GM12878 (cell line): ENCODE data around the gene ST8SIA1. TPM values are rescaled to one million over a fixed set of nuclear protein-coding genes. Genes with fewer than 3 reads are reported as not detected.

Experiments
- ATAC-seq: fragments of 200-7000 bp; cut with Tn5 transposase; 3 replicates; pipeline ENCODE4 v1.9.1; 2020; ENCODE audit warnings: mild to moderate bottlenecking, moderate library complexity
- BruUV-seq: library from RNA; stranded (reverse); fragments of 400-500 nt; replicated peaks from 2 replicates; lab custom pipeline; 2021; lab: Mats Ljungman, UMichigan
- CTCF ChIA-PET: fragments of 300-600 bp; sonication (Branson Sonifier 250); formaldehyde crosslinking; extraction: SDS; loops from one replicate; lab custom pipeline; 2021; ENCODE audit warnings: inconsistent platforms; lab: Yijun Ruan, JAX
- POLR2A ChIA-PET: fragments of 350-600 bp; formaldehyde crosslinking; extraction: SDS; loops from one replicate; lab custom pipeline; 2021; ENCODE audit warnings: inconsistent platforms; lab: Charles Lee
- RAD21 ChIA-PET: fragments of 300-600 bp; sonication (Branson Sonifier 250); formaldehyde crosslinking; loops from one replicate; lab custom pipeline; 2023; ENCODE audit warnings: antibody characterized with exemption; ENCODE audit not compliant: unreplicated experiment; lab: Charles Lee
- SMC1A ChIA-PET: fragments of 300-600 bp; sonication (Branson Sonifier 250); formaldehyde crosslinking; loops from one replicate; lab custom pipeline; 2023; ENCODE audit not compliant: unreplicated experiment, uncharacterized antibody; lab: Charles Lee
- DNase-seq: peaks from one replicate; pipeline ENCODE4 v3.0.0-alpha.2; 2011; ENCODE audit warnings: low read depth, low spot score
- FAIRE-seq: peaks from 3 replicates; lab custom pipeline; 2011; peaks lifted over from hg19 to GRCh38; lab: Jason Lieb, UNC
- H2AFZ ChIP-seq: 2 replicates; pipeline ENCODE4 v1.6.0; 2011; ENCODE audit warnings: low read depth, low read length, control low read depth; ENCODE audit not compliant: control insufficient read depth
- H3K27ac ChIP-seq: 2 replicates; pipeline ENCODE4 v1.5.1; 2011; ENCODE audit warnings: control low read depth; ENCODE audit not compliant: control insufficient read depth, insufficient read depth
- H3K27me3 ChIP-seq, 2 experiments: replicated peaks in 1 of 2; 2 replicates each; pipeline versions ENCODE4 v1.6.0 to v1.6.1; 2011; ENCODE audit warnings: low read length in 1 of 2; ENCODE audit not compliant: control insufficient read depth in 2 of 2, insufficient read depth in 2 of 2
- H3K36me3 ChIP-seq, 2 experiments: 2 replicates each; pipeline ENCODE4 v1.5.1; 2011; ENCODE audit warnings: low read length in 1 of 2; ENCODE audit not compliant: control insufficient read depth in 2 of 2, insufficient read depth in 2 of 2
- H3K4me1 ChIP-seq: 2 replicates; pipeline ENCODE4 v1.6.1; 2011; ENCODE audit warnings: mild to moderate bottlenecking, low read length, moderate library complexity, mixed read lengths; ENCODE audit not compliant: control insufficient read depth, insufficient read depth
- H3K4me2 ChIP-seq: 2 replicates; pipeline ENCODE4 v1.6.0; 2011; ENCODE audit warnings: control low read depth; ENCODE audit not compliant: control insufficient read depth, insufficient read depth
- H3K4me3 ChIP-seq: fragments of 200-600 bp; sonication (generic); 2 replicates; pipeline ENCODE4 v1.5.1; 2016
- H3K79me2 ChIP-seq: 2 replicates; pipeline ENCODE4 v1.6.0; 2011; ENCODE audit warnings: low read length; ENCODE audit not compliant: control insufficient read depth, insufficient read depth
- H3K9ac ChIP-seq: 2 replicates; pipeline ENCODE4 v1.8.0; 2011; ENCODE audit warnings: low read length, control low read depth, mixed read lengths; ENCODE audit not compliant: control insufficient read depth, insufficient read depth
- H3K9me3 ChIP-seq: replicated peaks from 3 replicates; pipeline ENCODE4 v1.5.1; 2011; ENCODE audit warnings: mild to moderate bottlenecking, low read length; ENCODE audit not compliant: control insufficient read depth, insufficient read depth
- H4K20me1 ChIP-seq: 2 replicates; pipeline ENCODE4 v1.6.0; 2011; ENCODE audit not compliant: control insufficient read depth, insufficient read depth
- CBFB ChIP-seq: IDR thresholded peaks from 2 replicates; pipeline ENCODE4 v1.6.1; 2016; ENCODE audit warnings: antibody characterized with exemption, low read depth
- MEF2B ChIP-seq: fragments of 450-650 bp; IDR thresholded peaks from 2 replicates; pipeline ENCODE4 v1.6.1; 2018; ENCODE audit warnings: mild to moderate bottlenecking, moderate library complexity; ENCODE audit not compliant: partially characterized antibody, poor library complexity, severe bottlenecking
- NRF1 ChIP-seq: conservative IDR thresholded peaks from 2 replicates; pipeline ENCODE4 v1.6.1; 2011; ENCODE audit warnings: mild to moderate bottlenecking, low read depth, low read length, improper control_type of control experiment
- POLR2AphosphoS2 ChIP-seq: IDR thresholded peaks from 2 replicates; pipeline ENCODE4 v1.6.1; 2011; ENCODE audit warnings: low read depth, mild to moderate bottlenecking, low read length, improper control_type of control experiment, moderate library complexity
- TCF7 ChIP-seq: IDR thresholded peaks from 2 replicates; pipeline ENCODE4 v1.6.1; 2014; ENCODE audit warnings: antibody characterized with exemption, borderline replicate concordance
- ZNF622 ChIP-seq: fragments of 450-650 bp; IDR thresholded peaks from 2 replicates; pipeline ENCODE4 v1.6.1; 2017; ENCODE audit warnings: mild to moderate bottlenecking, inconsistent platforms
- WGBS: methylation state at CpG from one replicate; pipeline ENCODE4 v1.1.6; 2016; ENCODE audit warnings: low lambda C conversion rate; ENCODE audit not compliant: insufficient replicate concordance, insufficient coverage; ENCODE audit errors: missing lambda C conversion rate; 5-methylcytosine and 5-hydroxymethylcytosine counted together
- in situ Hi-C: fragments of 300-500 bp; cut with MboI; formaldehyde crosslinking; loops from 9 replicates; pipeline ENCODE4 v1.14.3; 2018; ENCODE audit warnings: mixed read lengths
- intact Hi-C: fragments of 100-400 bp; cut with micrococcal nuclease; formaldehyde crosslinking; loops from one replicate; pipeline ENCODE4 v1.14.2; 2022; ENCODE audit not compliant: unreplicated experiment
- polyA plus RNA-seq, 11 experiments: library from polyadenylated mRNA; depleted of rRNA in 4 of 11; unstranded in 6 of 11; stranded (reverse) in 5 of 11; fragments of >200 nt; fragmentation: Nextera tagmentation in 4 of 11; fragmentation: Illumina TruSeq in 1 of 11; extraction: Ambion mirVana in 4 of 11; extraction: Trizol in 1 of 11; gene quantifications; 1 replicate in 1 of 11; 2 replicates in 10 of 11; pipeline versions ENCODE4 v1.2.1 to v1.2.3, GENCODE V29; 2011 to 2016; ENCODE audit warnings: inconsistent platforms in 2 of 11, missing spikeins in 2 of 11, low read depth in 1 of 11
- total RNA-seq, 4 experiments: library from RNA; depleted of rRNA in 3 of 4; stranded (reverse); fragments of >200 nt in 3 of 4; fragmentation: Illumina TruSeq in 1 of 4; extraction: Trizol in 1 of 4; gene quantifications; 2 replicates each; pipeline versions ENCODE4 v1.2.1 to v1.2.3, GENCODE V29; 2013 to 2021
- TF ChIP-seq, protein P1 (sequence below): fragments of 450-650 bp; IDR thresholded peaks from 2 replicates; pipeline ENCODE4 v1.6.1; 2017; ENCODE audit warnings: low read depth, mild to moderate bottlenecking, moderate library complexity
- TF ChIP-seq, protein P2 (sequence below): IDR thresholded peaks from 2 replicates; pipeline ENCODE4 v1.6.1; 2011; ENCODE audit warnings: borderline replicate concordance, low read depth, mild to moderate bottlenecking, moderate library complexity, low read length; ENCODE audit not compliant: insufficient read depth, poor library complexity, severe bottlenecking
- TF ChIP-seq, protein P3 (sequence below): fragments of 450-650 bp; IDR thresholded peaks from 2 replicates; pipeline ENCODE4 v1.6.1; 2016; ENCODE audit warnings: mild to moderate bottlenecking, moderate library complexity, borderline replicate concordance
- TF ChIP-seq, protein P4 (sequence below), 3 experiments: IDR thresholded peaks in 2 of 3; conservative IDR thresholded peaks in 1 of 3; 2 replicates each; pipeline ENCODE4 v1.5.1; 2011; ENCODE audit warnings: low read depth in 3 of 3, low read length in 3 of 3, mild to moderate bottlenecking in 3 of 3, control low read depth in 2 of 3, moderate library complexity in 2 of 3, inconsistent platforms in 1 of 3, mixed read lengths in 1 of 3; ENCODE audit not compliant: control insufficient read depth in 2 of 3, insufficient read depth in 1 of 3; ENCODE audit errors: extremely low read depth in 1 of 3

Gene ST8SIA1
- total and polyA plus RNA-seq, 10 of the 15 experiments (the other 5 are each of a cell fraction or from before 2014, with no cell fraction given), result 0.23 to 0.35 (median 0.23) TPM; not detected in 7

DNA sequence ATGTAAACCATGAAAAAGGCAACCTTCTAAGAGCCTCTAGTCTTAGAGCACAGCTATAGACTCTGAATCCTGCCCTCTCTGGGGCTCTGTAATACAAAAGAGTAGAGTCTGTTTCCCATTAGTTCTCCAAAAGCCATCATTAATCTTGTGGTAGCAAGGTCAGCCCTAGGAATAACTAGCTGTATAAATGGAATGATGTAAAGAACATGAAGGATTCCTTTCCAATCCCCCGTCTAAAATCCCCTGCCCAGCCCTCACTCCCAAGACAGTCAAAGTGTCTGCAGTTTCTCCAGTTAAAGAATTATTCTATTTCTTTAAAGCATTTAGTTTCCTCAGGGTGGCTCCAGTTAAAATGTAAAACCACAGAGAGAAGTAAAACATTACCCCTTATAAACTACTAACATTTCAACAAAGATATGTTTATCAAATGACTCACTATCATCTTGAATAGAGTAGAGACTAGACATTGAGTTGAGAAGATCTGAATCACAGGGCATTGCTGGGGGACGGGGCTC is 104.2 kb downstream of the ST8SIA1 start:
- H3K79me2 ChIP-seq, result no peaks in the 10 kb centered on the region
- H2AFZ ChIP-seq, result no peak overlapping the region
- no peaks in the 10 kb centered on the region for H3K36me3 ChIP-seq
- no peak for ATAC-seq
- H3K4me3 ChIP-seq, result no peak overlapping the region
- intact Hi-C loops, result no loop called here
- SMC1A ChIA-PET, result no interaction called here
- in situ Hi-C loops, result no loop called here
- no peaks in the 10 kb centered on the region for H4K20me1 ChIP-seq
- no TSS peak for BruUV-seq
- POLR2A ChIA-PET, result no interaction called here
- RAD21 ChIA-PET, result no interaction called here
- no peak overlapping the region for H3K27ac ChIP-seq
- H3K27me3 ChIP-seq, result no peaks in the 10 kb centered on the region
- no peak for FAIRE-seq
- no peak for DNase-seq
- H3K9ac ChIP-seq, result no peak overlapping the region
- H3K9me3 ChIP-seq, result no peaks in the 10 kb centered on the region
- WGBS, result 45% methylated on average over 2 of the region's 2 CpGs
- CTCF ChIA-PET, result no interaction called here
- no peaks in the 10 kb centered on the region for H3K4me1 ChIP-seq
- TF ChIP-seq, protein P1, sequence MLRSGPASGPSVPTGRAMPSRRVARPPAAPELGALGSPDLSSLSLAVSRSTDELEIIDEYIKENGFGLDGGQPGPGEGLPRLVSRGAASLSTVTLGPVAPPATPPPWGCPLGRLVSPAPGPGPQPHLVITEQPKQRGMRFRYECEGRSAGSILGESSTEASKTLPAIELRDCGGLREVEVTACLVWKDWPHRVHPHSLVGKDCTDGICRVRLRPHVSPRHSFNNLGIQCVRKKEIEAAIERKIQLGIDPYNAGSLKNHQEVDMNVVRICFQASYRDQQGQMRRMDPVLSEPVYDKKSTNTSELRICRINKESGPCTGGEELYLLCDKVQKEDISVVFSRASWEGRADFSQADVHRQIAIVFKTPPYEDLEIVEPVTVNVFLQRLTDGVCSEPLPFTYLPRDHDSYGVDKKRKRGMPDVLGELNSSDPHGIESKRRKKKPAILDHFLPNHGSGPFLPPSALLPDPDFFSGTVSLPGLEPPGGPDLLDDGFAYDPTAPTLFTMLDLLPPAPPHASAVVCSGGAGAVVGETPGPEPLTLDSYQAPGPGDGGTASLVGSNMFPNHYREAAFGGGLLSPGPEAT, result no peak
- no peak for TF ChIP-seq MEF2B
- TF ChIP-seq CBFB, result no peak
- TF ChIP-seq NRF1, result no peak
- no peak for TF ChIP-seq POLR2AphosphoS2
- TF ChIP-seq, protein P2, sequence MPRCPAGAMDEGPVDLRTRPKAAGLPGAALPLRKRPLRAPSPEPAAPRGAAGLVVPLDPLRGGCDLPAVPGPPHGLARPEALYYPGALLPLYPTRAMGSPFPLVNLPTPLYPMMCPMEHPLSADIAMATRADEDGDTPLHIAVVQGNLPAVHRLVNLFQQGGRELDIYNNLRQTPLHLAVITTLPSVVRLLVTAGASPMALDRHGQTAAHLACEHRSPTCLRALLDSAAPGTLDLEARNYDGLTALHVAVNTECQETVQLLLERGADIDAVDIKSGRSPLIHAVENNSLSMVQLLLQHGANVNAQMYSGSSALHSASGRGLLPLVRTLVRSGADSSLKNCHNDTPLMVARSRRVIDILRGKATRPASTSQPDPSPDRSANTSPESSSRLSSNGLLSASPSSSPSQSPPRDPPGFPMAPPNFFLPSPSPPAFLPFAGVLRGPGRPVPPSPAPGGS, result no peak
- TF ChIP-seq, protein P3, sequence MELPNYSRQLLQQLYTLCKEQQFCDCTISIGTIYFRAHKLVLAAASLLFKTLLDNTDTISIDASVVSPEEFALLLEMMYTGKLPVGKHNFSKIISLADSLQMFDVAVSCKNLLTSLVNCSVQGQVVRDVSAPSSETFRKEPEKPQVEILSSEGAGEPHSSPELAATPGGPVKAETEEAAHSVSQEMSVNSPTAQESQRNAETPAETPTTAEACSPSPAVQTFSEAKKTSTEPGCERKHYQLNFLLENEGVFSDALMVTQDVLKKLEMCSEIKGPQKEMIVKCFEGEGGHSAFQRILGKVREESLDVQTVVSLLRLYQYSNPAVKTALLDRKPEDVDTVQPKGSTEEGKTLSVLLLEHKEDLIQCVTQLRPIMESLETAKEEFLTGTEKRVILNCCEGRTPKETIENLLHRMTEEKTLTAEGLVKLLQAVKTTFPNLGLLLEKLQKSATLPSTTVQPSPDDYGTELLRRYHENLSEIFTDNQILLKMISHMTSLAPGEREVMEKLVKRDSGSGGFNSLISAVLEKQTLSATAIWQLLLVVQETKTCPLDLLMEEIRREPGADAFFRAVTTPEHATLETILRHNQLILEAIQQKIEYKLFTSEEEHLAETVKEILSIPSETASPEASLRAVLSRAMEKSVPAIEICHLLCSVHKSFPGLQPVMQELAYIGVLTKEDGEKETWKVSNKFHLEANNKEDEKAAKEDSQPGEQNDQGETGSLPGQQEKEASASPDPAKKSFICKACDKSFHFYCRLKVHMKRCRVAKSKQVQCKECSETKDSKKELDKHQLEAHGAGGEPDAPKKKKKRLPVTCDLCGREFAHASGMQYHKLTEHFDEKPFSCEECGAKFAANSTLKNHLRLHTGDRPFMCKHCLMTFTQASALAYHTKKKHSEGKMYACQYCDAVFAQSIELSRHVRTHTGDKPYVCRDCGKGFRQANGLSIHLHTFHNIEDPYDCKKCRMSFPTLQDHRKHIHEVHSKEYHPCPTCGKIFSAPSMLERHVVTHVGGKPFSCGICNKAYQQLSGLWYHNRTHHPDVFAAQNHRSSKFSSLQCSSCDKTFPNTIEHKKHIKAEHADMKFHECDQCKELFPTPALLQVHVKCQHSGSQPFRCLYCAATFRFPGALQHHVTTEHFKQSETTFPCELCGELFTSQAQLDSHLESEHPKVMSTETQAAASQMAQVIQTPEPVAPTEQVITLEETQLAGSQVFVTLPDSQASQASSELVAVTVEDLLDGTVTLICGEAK, result no peak
- TF ChIP-seq ZNF622, result no peak
- TF ChIP-seq TCF7, result no peak
- TF ChIP-seq, protein P4, sequence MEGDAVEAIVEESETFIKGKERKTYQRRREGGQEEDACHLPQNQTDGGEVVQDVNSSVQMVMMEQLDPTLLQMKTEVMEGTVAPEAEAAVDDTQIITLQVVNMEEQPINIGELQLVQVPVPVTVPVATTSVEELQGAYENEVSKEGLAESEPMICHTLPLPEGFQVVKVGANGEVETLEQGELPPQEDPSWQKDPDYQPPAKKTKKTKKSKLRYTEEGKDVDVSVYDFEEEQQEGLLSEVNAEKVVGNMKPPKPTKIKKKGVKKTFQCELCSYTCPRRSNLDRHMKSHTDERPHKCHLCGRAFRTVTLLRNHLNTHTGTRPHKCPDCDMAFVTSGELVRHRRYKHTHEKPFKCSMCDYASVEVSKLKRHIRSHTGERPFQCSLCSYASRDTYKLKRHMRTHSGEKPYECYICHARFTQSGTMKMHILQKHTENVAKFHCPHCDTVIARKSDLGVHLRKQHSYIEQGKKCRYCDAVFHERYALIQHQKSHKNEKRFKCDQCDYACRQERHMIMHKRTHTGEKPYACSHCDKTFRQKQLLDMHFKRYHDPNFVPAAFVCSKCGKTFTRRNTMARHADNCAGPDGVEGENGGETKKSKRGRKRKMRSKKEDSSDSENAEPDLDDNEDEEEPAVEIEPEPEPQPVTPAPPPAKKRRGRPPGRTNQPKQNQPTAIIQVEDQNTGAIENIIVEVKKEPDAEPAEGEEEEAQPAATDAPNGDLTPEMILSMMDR (IDR thresholded peaks at IDR 0.05 in 2 of 3, conservative IDR thresholded peaks at IDR 0.05 in 1 of 3; ENCODE audit: control insufficient read depth in 2 of 3, extremely low read depth in 1 of 3, insufficient read depth in 1 of 3, low read depth in 3 of 3, low read length in 3 of 3), result no peak
- H3K4me2 ChIP-seq, result no peak overlapping the region
